ENCODE data around the gene ZDHHC3.

ZDHHC3 gene

GRCh38 chr3:44995142-44995770 is 19.3 kb upstream of the ZDHHC3 start:
- no peaks in the 10 kb centered on the region for H3K9me3 ChIP-seq (ENCODE audit: insufficient read depth, low read length, severe bottlenecking)
- no peaks in the 10 kb centered on the region for H3K4me1 ChIP-seq (ENCODE audit: insufficient read depth, low read length)
- H2AFZ ChIP-seq (ENCODE audit: low read depth, low read length): no peak overlapping the region
- H3K9ac ChIP-seq (ENCODE audit: low read depth, low read length): no peak overlapping the region
- no peak overlapping the region for H3K4me2 ChIP-seq (ENCODE audit: insufficient read depth, low read length)
- no peaks in the 10 kb centered on the region for H3K27me3 ChIP-seq (ENCODE audit: insufficient read depth, low read length, poor library complexity)
- peaks cover 74% of the 10 kb centered on the region for H3K36me3 ChIP-seq (ENCODE audit: insufficient read depth, low read length)
- DNase-seq: no peak
- no peaks in the 10 kb centered on the region; the same call in 1 of the 2 replicates for H4K20me1 ChIP-seq (ENCODE audit: insufficient read depth, low read length)
- no peaks in the 10 kb centered on the region for H3K79me2 ChIP-seq (ENCODE audit: insufficient read depth, low read length)
- ATAC-seq (ENCODE audit: insufficient read depth, low read depth): no peak
- no peak for TF ChIP-seq CTCF (IDR thresholded peaks at IDR 0.05; ENCODE audit: borderline replicate concordance, extremely low read depth, low read length, poor library complexity, severe bottlenecking)
- no peak for TF ChIP-seq EZH2 (IDR thresholded peaks at IDR 0.05; ENCODE audit: borderline replicate concordance, low read depth, low read length, severe bottlenecking)
- H3K4me3 ChIP-seq (ENCODE audit: low read depth in 1 of 2, low read length in 2 of 2): no peak overlapping the region
- H3K27ac ChIP-seq (ENCODE audit: low read length): no peak overlapping the region

GRCh38 chr3:44993471-44994205 is 17.7 kb upstream of the ZDHHC3 start:
- no peaks in the 10 kb centered on the region for H3K27me3 ChIP-seq (ENCODE audit: insufficient read depth, low read length, poor library complexity)
- DNase-seq (no peak), ATAC-seq (ENCODE audit: insufficient read depth, low read depth) (no peak)
- H3K79me2 ChIP-seq (ENCODE audit: insufficient read depth, low read length): no peaks in the 10 kb centered on the region
- H3K36me3 ChIP-seq (ENCODE audit: insufficient read depth, low read length): peaks cover 68% of the 10 kb centered on the region
- H3K4me3 ChIP-seq (ENCODE audit: low read depth in 1 of 2, low read length in 2 of 2): no peak overlapping the region
- H2AFZ ChIP-seq (ENCODE audit: low read depth, low read length): no peak overlapping the region
- no peak overlapping the region for H3K4me2 ChIP-seq (ENCODE audit: insufficient read depth, low read length)
- H4K20me1 ChIP-seq (ENCODE audit: insufficient read depth, low read length): no peaks in the 10 kb centered on the region; the same call in 1 of the 2 replicates
- no peak overlapping the region for H3K27ac ChIP-seq (ENCODE audit: low read length)
- no peaks in the 10 kb centered on the region for H3K4me1 ChIP-seq (ENCODE audit: insufficient read depth, low read length)
- H3K9me3 ChIP-seq (ENCODE audit: insufficient read depth, low read length, severe bottlenecking): no peaks in the 10 kb centered on the region
- TF ChIP-seq EZH2 (IDR thresholded peaks at IDR 0.05; ENCODE audit: borderline replicate concordance, low read depth, low read length, severe bottlenecking) (no peak), CTCF (IDR thresholded peaks at IDR 0.05; ENCODE audit: borderline replicate concordance, extremely low read depth, low read length, poor library complexity, severe bottlenecking) (no peak)
- H3K9ac ChIP-seq (ENCODE audit: low read depth, low read length): no peak overlapping the region

GRCh38 chr3:44992555-44993470 is 16.8 kb upstream of the ZDHHC3 start:
- Histone ChIP-seq H3K79me2 (ENCODE audit: insufficient read depth, low read length) (peaks cover 4% of the 10 kb centered on the region; the same call in 1 of the 2 replicates), H3K27ac (ENCODE audit: low read length) (no peak overlapping the region), H3K36me3 (ENCODE audit: insufficient read depth, low read length) (peaks cover 60% of the 10 kb centered on the region), H3K4me1 (ENCODE audit: insufficient read depth, low read length) (no peaks in the 10 kb centered on the region), H3K9me3 (ENCODE audit: insufficient read depth, low read length, severe bottlenecking) (no peaks in the 10 kb centered on the region), H3K4me2 (ENCODE audit: insufficient read depth, low read length) (no peak overlapping the region), H3K4me3 (ENCODE audit: low read depth in 1 of 2, low read length in 2 of 2) (no peak overlapping the region), H3K9ac (ENCODE audit: low read depth, low read length) (no peak overlapping the region), H4K20me1 (ENCODE audit: insufficient read depth, low read length) (no peaks in the 10 kb centered on the region; the same call in 1 of the 2 replicates), H3K27me3 (ENCODE audit: insufficient read depth, low read length, poor library complexity) (no peaks in the 10 kb centered on the region), H2AFZ (ENCODE audit: low read depth, low read length) (no peak overlapping the region)
- TF ChIP-seq CTCF (IDR thresholded peaks at IDR 0.05; ENCODE audit: borderline replicate concordance, extremely low read depth, low read length, poor library complexity, severe bottlenecking) (peak; percentile 78), EZH2 (IDR thresholded peaks at IDR 0.05; ENCODE audit: borderline replicate concordance, low read depth, low read length, severe bottlenecking) (no peak)
- DNase-seq: peak; percentile 40
- ATAC-seq (ENCODE audit: insufficient read depth, low read depth): peak; percentile 74

Data from DND-41 (cell line).